Measurements from ENCODE around the gene SMCP.

Gene SMCP

DNA sequence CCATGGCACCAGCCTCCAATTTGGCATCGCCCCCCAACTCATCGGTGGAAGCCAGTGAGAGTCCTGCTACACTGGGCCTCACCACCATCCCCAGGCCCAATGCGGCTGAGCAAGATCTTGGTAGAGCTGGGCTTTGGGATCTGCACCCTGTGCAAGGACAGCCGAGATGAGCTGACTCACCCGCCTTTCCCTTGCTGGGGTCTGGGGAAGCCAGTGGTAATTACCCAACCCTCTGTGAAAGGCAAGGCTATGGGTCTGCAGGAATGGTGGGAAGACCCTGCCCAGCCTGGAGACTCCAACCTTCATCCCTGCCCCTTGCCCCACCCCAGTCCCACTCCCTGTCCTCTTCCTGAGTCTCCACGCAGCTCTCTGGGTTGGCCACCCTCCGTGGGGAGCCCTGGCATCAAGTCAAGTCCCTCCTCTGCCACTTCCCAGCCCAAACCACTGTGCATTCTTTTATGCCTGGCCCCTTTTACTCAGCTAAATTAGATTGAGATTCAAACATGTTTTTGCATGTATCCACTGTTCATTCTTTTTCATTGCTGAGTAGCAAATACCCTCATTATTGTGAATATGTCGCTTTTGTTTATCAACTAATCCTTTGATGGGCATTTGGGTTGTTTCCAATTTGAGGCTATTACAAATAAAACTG lies 8.8 kb downstream of the SMCP start:
- DNase-seq (ENCODE audit: low spot score): no peak

DNA sequence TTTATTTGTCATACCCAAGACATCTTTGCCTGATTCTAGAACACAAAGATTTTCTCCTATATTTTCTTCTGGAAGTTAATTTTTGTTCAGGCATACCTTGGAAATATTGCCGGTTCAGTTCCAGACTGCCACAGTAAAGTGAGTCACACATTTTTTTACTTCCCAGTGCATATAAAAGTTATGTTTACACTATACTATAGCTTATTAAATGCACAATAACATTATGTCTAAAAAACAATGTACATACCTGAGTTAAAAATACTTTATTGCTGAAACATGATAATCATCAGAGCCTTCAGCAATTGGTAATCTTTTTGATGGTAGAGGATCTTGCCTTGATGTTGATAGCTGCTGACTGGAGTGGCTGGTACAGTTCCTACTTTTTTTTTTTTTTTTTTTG lies 10.0 kb downstream of the SMCP start:
- DNase-seq (ENCODE audit: low spot score): no peak

DNA sequence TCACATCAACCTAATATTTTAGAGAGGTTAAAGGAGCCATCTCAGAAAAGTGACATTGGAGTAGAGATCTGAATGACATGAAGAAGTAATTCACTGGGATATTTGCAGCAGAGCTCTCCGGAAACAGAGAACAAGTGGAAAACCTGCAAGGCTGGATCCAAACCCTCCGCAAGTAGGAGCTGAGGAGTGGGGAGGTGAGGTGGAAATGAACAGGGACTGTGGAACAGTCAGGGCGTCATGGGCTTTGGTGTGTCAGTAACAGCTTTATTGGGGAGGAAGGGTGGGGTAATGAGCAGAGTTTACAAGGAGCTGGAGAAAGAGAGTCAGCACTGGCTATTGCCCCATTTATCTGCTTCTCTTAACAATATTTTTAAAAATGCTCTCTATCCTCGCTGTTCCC lies 20.9 kb downstream of the SMCP start:
- DNase-seq (ENCODE audit: low spot score): no peak

DNA sequence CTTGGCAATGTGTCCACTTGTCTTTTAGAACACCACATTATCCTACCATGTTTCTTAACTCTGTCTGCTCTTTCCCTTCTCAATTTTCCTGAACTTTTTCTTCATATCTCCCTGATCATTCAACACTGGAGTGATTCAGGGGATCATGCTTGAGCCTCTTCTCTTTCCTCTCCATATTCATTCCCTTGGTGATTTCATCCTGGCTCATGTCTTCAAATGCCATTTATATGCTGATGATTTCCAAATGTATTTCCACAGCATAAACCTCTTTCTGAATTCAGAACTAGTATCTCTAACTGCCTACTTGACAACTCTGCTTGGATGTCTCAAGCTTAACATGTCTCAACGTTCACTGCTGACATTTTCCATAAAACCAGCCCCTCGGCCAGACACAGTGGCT lies 21.8 kb downstream of the SMCP start:
- DNase-seq (ENCODE audit: low spot score): no peak

DNA sequence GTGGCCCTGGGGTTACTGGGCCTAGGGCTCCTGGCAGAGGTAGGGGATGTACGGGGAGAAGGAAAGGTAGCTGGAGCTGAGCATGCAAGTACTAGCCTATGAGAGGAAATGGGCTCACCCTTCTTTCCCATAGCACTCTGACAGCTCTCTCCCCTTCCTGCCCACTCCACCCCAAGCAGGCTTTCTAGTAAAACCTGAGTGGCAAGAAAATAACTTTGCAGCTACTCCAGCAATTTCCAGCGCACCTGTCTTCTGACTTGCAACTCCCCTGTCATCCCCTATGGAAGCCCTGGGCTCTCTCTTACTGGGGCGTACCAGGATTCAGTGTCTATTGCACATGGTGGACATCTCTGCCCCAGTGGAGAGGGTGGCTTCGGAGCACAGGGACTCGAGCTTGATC lies 23.5 kb downstream of the SMCP start:
- no peak for DNase-seq (ENCODE audit: low spot score)

DNA sequence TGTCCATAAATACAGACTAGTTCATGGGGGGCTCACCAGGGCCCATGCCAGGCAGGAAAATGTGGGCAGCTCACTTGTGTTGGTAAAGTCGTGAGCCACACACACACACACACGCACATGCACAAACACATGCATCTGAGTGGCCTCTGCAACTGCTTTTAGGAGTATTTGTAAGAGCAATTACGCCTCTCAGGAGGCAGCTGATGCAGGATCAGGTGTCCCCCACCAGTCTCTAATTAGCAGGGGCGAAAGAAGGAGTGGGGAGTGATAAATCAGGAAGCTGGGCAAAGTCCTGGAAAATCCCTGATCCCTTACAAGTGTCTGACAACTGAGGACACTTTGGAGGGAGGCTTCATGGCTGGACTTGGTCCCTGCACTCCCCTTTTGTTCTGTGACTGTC lies 24.5 kb downstream of the SMCP start:
- no peak for DNase-seq (ENCODE audit: low spot score)

DNA sequence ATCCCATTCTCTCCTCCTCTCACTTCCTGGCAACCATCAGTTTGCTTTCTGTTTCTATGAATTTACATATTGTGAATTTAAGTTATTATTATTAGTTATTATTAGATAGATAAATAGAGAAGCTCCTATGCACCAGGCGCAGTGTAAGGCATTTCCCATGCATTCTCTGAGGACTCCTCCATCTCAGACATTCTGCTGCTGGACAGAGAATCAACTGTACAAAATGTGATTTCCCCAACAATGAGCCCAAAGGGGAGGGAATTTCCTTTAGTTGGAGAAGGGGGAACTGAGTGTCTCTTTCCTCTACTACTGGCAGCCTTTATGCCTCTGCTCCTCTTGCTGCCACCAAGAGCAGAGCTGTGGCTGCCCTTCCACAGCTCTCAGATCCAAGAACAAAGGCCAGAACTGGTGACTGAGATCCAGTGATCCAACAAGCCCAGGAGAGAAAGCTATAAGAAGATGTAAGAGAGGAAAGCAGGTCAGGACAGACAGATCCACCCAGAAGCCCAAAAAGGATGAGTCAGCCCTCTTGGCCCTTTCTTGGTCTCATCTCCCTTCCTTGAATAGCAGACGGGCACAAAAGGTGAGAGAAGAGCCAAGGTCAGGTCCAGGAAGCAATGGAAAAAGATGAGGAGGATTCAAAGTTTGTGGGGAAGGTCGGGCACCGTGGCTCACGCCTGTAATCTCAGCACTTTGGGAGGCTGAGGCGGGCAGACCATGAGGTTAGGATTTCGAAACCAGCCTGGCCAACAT lies 26.7 kb downstream of the SMCP start:
- DNase-seq (ENCODE audit: low spot score): no peak

DNA sequence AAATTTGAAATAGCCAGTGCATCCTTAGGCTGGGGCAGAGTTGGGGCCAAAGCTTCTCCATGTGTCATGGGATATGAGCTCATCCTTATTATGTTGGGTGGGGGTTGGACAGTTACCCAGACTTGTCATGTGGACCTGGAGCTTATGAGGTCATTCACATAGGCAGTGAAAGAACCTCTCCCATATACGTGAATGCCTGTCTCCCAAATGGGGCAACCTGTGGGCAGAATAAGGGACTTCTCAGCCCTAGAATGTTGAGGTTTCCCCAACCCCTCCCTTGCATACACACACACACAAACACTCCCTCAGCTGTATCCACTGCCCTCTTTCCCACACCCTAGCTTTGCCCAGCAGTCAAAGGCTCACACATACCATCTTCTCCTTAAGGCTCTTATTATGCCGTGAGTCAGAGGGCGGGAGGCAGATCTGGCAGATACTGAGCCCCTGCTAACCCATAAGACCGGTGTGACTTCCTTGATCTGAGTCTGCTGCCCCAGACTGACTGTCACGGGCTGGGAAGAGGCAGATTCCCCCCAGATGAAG lies 28.0 kb downstream of the SMCP start:
- DNase-seq (ENCODE audit: low spot score): no peak

DNA sequence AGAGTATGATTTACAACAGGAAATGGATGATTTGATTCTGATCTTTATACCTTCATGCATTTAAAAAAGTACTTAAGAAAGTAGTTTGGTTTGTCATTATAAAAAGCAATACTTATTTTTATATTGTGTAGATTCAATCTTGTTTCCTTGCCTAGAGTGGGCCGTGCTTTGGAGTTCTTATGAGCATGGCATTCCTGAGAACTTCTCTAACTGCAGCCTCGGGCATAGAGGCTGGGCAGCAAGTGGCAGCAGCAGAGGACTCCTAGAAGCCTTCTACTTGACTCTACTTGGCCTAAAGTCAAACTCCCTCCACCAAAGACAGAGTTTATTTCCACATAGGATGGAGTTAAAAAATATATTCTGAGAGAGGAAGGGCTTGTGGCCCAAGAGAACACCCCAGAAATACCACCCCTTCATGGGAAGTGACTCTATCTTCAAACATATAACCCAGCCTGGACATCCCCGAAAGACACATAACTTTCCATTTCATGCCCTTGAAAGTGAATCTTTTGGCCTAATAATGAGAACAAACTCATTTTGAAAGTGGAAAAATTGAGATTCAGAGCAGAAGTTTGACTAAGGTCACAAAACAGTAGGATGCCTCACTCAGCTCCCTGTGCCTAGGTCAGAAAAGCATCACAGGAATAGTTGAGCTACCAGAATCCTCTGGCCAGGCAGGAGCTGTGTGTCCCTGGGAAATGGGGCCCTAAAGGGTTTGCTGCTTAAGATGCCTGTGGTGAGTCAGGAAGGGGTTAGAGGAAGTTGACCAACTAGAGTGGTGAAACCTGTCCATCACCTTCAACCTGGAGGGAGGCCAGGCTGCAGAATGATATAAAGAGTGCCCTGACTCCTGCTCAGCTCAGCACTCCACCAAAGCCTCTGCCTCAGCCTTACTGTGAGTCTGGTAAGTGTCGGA lies 29.8 kb downstream of the SMCP start, which contains the start of gene IVL:
TSS of gene IVL (plus strand) at position 861 of the 916 bp plus-strand sequence. CDS start 1,252 bp downstream, outside the sequence.
- DNase-seq (ENCODE audit: low spot score): no peak

DNA sequence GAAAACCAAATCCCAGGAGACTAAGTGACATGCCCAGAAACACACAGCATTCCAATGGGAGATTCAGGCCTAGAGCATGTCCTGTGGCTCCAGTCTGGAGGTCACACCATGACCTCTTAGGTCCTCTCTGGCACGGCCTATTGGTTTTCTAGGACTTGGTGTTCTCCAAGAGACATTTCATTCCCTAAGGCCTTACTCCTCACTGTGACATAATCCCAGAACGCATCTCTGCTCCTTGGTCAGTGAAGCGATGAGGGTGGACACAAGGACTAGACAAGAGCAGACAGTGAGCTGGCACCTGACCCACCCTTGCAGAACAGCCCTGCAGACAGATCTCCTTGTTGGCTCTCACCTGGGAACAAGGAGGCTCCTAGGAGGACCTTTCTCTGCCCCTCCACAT lies 31.1 kb downstream of the SMCP start:
- no peak for DNase-seq (ENCODE audit: low spot score)

DNA sequence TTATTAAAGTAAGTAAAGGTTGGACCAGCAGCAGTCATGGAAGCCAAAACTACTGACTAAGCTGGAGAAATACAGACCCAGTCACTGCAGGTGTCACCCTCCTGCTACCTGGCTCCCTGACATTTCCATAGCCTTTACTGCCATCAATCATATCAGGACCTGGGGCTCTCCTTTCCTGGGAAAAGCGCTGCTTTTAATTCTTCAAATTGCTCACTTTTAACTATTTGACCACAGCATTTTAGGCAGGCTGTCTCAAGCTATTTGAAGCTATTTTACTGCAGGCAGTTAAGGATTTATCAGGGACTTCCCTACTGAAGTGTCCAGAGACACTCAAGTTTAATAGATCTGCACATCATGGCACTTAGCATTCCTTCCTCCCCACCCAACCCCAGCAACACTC lies 34.3 kb downstream of the SMCP start:
- DNase-seq (ENCODE audit: low spot score): no peak

DNA sequence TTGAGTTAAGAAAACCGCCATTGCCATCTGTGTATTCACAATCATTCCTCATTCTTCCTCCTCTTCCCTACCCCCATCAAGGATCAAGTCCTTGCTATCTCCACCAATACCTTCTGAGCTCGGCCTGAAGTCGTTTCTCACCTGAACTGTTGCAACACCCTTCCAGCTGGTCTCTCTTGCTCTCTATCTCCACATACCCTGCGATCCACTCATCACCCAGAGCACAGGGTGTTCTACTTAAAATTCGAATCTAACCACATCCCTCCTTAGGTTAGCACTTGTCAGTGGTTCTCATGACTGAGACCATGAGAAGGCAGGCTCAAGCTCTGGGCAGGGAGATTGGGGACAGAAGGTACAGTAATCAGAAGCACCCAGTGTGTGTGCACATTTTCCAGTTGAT lies 34.8 kb downstream of the SMCP start:
- DNase-seq (ENCODE audit: low spot score): no peak

DNA sequence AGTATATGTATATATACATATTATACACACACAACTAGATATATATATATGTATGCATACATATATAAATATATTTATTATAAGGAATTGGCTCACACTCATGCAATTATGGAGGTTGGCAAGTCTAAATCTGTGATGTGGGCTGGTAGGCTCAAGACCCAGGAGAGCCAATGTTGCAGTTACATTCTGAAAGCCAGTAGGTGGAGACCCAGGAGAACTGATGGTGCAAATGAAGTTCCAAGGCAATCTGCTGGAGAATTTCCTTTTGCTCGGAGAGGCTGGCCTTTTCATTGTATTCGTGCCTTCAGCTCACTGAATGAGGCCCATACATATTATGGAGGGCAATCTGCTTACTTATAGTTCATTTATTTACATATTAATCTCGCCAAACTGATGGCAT lies 39.7 kb downstream of the SMCP start:
- no peak for DNase-seq (ENCODE audit: low spot score)

DNA sequence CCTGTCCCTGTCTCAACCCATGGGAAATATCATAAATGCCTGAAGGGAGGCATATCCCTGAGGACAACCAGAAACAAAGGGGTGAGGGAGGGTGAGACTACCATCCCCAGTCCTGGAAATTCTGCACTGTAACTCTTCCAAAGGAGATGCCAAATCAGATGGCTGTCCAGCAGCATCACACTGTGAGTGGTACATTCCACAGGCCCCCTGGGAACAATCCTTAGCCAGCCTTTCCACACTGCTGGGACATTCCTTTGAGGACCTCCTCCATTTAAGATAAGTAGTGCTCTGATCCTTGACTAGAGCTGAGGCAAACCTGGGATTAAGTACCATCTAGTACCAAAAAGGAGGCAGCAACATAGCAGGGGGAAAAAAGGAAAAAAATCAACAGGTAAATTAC lies 40.9 kb downstream of the SMCP start:
- no peak for DNase-seq (ENCODE audit: low spot score)

DNA sequence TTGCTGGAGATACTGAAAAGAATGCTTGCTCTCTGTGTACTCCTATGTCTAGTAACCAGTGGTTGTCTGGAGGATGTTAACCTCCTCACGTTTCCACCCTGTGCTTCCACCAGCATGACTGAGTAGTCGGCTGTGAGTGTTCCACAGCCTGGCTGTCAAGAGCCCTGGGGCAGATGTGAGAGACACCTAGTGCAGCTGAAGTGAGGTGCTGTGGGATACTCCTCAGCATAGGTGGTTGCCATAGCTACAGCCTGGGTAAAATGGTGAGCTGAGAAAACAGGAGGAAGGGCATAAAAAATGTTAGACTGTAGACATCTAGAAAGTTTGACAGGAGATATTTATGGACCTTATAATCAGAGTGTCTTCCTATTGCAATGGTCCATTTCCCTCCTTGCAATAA lies 46.1 kb downstream of the SMCP start:
- no peak for DNase-seq (ENCODE audit: low spot score)

DNA sequence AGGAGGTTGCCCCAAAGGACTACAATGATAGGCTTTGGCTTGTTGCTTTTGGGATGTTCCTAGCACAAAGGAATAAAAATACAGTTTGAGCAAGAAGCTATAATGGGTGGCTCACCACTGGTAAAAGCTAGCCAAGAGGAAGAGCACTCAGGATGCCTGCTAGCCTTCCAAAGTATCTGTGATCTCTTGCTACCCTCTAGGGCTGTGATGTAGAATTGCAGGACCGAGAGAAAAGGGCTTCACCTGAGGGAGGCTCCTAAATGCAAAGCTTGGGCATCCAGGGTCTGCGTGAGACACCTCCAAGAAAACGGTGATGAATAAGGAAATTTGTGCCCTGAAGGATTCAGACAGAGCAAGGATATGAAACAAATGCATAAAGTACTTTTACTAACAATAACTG lies 48.0 kb downstream of the SMCP start:
- no peak for DNase-seq (ENCODE audit: low spot score)

DNA sequence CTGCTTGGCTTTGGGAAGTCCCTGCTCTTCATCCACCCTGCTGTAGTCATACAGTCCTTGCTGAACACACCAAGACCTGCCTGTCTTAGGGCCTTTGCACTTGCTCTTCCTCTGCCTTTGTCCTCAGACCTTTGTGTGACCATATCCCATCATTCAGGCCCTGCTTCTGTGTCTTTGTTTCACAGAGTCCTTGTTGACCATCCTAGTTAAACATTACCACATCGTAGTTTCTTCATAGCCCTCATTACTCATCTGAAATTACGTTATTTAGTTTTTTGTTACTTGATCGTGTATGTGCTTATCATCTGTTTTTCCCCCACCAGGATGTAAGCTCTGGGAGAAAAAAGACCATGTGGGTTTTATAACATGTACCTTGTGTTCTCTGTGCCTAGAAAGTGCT lies 50.5 kb downstream of the SMCP start:
- no peak for DNase-seq (ENCODE audit: low spot score)

DNA sequence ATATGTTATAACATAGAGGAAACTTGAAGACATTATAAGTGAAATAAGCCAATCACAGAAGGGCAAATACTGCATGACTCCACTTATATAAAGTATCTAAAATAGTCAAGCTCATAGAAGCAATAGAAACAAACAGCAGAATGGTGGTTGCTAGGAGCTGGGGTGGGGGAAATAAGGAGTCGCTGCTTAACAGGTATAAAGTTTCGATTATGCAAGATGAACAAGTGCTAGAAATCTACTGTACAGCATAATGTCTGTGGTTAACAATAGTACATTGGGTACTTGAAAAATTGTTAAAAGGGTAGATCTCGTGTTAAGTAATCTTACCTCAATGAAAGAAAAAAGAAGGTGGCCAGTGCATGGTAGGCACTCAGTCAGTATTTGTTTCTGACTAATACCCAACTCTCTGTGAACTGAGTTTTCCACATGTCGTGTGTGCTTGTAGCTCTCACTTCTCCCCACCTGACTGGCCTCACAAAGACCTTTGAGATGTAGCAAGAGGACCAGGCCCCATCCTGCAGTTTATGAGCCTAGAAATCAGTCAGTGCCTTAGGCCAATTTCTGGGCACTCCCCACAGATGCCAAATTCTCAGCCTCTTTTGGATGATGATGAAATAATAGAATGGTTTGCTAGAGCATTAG lies 54.2 kb downstream of the SMCP start:
- no peak for DNase-seq (ENCODE audit: low spot score)

DNA sequence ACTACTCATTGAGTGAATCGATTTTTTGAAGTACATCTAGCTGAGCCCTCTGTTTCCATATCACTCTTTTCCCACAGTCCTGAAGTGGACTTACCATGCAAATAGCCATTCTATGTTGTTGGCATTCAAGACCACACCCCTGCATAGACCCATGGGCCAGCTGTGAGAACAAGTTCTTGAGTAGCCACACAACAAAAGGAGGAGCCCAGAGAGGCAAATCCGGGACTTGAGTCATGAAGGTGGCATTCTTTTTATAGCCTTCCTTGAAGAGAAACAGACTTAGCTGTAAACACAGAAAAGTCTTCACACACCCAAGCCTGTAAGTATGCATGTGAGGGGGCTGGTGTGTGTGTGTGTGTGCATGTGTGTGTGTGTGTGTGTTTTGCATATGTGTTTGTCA lies 55.1 kb downstream of the SMCP start:
- no peak for DNase-seq (ENCODE audit: low spot score)
